HepG2 (cell line): ENCODE measurements around the gene KCNH6. TPM values are rescaled to one million over a fixed set of nuclear protein-coding genes. Genes with fewer than 3 reads are reported as not detected.

Experiments used
- ATF2 ChIP-seq: sonication (generic); formaldehyde crosslinking; IDR thresholded peaks from 2 replicates; pipeline ENCODE4 v1.4.0; 2020; ENCODE audit warnings: missing genetic modification reagents
- CTCF ChIP-seq: sonication (generic); formaldehyde crosslinking; IDR thresholded peaks from 2 replicates; pipeline ENCODE4 v1.5.0; 2020; ENCODE audit warnings: mild to moderate bottlenecking, missing genetic modification reagents, moderate library complexity
- HIVEP1 ChIP-seq: sonication (generic); formaldehyde crosslinking; IDR thresholded peaks from 2 replicates; pipeline ENCODE4 v1.4.0; 2020; ENCODE audit warnings: mild to moderate bottlenecking, missing genetic modification reagents
- HNF1A ChIP-seq, 2 experiments: sonication (generic) in 1 of 2; formaldehyde crosslinking in 1 of 2; IDR thresholded peaks; 2 replicates each; pipeline versions ENCODE4 v1.4.0 to v1.6.1; 2016 to 2020; ENCODE audit warnings: borderline replicate concordance in 1 of 2, low read depth in 1 of 2, mild to moderate bottlenecking in 1 of 2, missing genetic modification reagents in 1 of 2
- HNRNPL ChIP-seq: fragments of 200-400 bp; formaldehyde crosslinking; IDR thresholded peaks from 2 replicates; pipeline ENCODE4 v1.6.1; 2017; ENCODE audit warnings: mild to moderate bottlenecking, low read depth, low read length
- JUNB ChIP-seq: sonication (generic); formaldehyde crosslinking; IDR thresholded peaks from 2 replicates; pipeline ENCODE4 v1.8.0; 2022; ENCODE audit warnings: missing genetic modification reagents, mild to moderate bottlenecking, borderline replicate concordance
- MNT ChIP-seq: fragments of 450-650 bp; IDR thresholded peaks from 2 replicates; pipeline ENCODE4 v1.6.1; 2016
- PCBP1 ChIP-seq: fragments of 200-400 bp; formaldehyde crosslinking; IDR thresholded peaks from 2 replicates; pipeline ENCODE4 v1.6.1; 2017; ENCODE audit warnings: mild to moderate bottlenecking, low read depth, low read length, borderline replicate concordance
- RAD21 ChIP-seq: fragments of 450-650 bp; formaldehyde crosslinking; IDR thresholded peaks from 2 replicates; pipeline ENCODE4 v1.5.0; 2020; ENCODE audit warnings: mild to moderate bottlenecking
- TEAD3 ChIP-seq: optimal IDR thresholded peaks from 2 replicates; pipeline ENCODE3; 2016; ENCODE audit warnings: borderline replicate concordance
- ZBTB42 ChIP-seq: sonication (generic); formaldehyde crosslinking; IDR thresholded peaks from 2 replicates; pipeline ENCODE4 v1.5.0; 2020; ENCODE audit warnings: mild to moderate bottlenecking, missing genetic modification reagents
- ZNF746 ChIP-seq: sonication (generic); formaldehyde crosslinking; IDR thresholded peaks from 2 replicates; pipeline ENCODE4 v1.8.0; 2022; ENCODE audit warnings: mild to moderate bottlenecking, missing genetic modification reagents
- ZSCAN25 ChIP-seq: sonication (generic); formaldehyde crosslinking; IDR thresholded peaks from 2 replicates; pipeline ENCODE4 v1.8.0; 2022; ENCODE audit warnings: mild to moderate bottlenecking, missing genetic modification reagents
- polyA plus RNA-seq, 8 experiments: library from polyadenylated mRNA; depleted of rRNA in 3 of 8; stranded (reverse) in 7 of 8; unstranded in 1 of 8; fragments of >200 nt; fragmentation: Illumina TruSeq in 4 of 8; extraction: Trizol in 4 of 8; gene quantifications; 2 replicates each; pipeline versions ENCODE4 v1.2.1 to v1.2.3, GENCODE V29; 2011 to 2016; ENCODE audit warnings: low read depth in 4 of 8, missing spikeins in 1 of 8, mixed read lengths in 1 of 8; ENCODE audit not compliant: insufficient read depth in 1 of 8
- total RNA-seq, 5 experiments: library from RNA; depleted of rRNA; stranded (reverse); fragments of >200 nt; fragmentation: Illumina TruSeq; extraction: Trizol; gene quantifications; 2 replicates each; pipeline ENCODE4 v1.2.3, GENCODE V29; 2016; ENCODE audit warnings: low read depth in 1 of 5

KCNH6 gene
- total and polyA plus RNA-seq, 2 of the 13 experiments (the other 11 are each of a cell fraction or from before 2014, with no cell fraction given): 0.05 to 0.18 TPM

GRCh38 chr17:63497708-63498483 is 25.3 kb upstream of the KCNH6 start (continued):
- TF ChIP-seq HNF1A (IDR thresholded peaks at IDR 0.05; ENCODE audit: low read depth) (no peak), HNF1A (CRISPR knock-in tag; IDR thresholded peaks at IDR 0.05; ENCODE audit: borderline replicate concordance) (0 out of 2 replicates have a peak, but pooled peaks have one; percentile 23), RAD21 (peak; percentile 57), CTCF (peak; percentile 81), ZBTB42 (CRISPR knock-in tag) (no peak), PCBP1 (no peak), HNRNPL (0 out of 2 replicates have a peak, but pooled peaks have one; percentile 65), ATF2 (CRISPR knock-in tag) (no peak), JUNB (no peak), ZNF746 (CRISPR knock-in tag) (no peak), TEAD3 (peak; percentile 22), HIVEP1 (CRISPR knock-in tag) (0 out of 2 replicates have a peak, but pooled peaks have one; percentile 34), ZSCAN25 (CRISPR knock-in tag) (no peak), MNT (no peak)
